ENCODE data around the gene KCNAB2. TPM values are rescaled to one million over a fixed set of nuclear protein-coding genes. Genes with fewer than 3 reads are reported as not detected.
"Not testable (repeated sequence)": the region's sequence is repeated elsewhere in the genome, so short reads cannot be mapped to it uniquely, and the experiment has no call there.

The KCNAB2 gene
- total RNA-seq, 3 donors from 2014 or later: 199 to 230 (median 202) TPM

- H3K4me1 Mint-ChIP-seq (ENCODE audit: low read depth): peaks cover 19% of the 10 kb centered on the region
- no peak overlapping the region for H3K4me3 Mint-ChIP-seq
- H3K36me3 Mint-ChIP-seq (ENCODE audit: insufficient read depth): no peaks in the 10 kb centered on the region
- no peaks in the 10 kb centered on the region for H3K27me3 Mint-ChIP-seq (ENCODE audit: low read depth)
- H3K9me3 Mint-ChIP-seq: no peaks in the 10 kb centered on the region
- ATAC-seq: no peak
- no peak for DNase-seq
Observed at GRCh38 chr1:6006882-6007281, 38.8 kb upstream of the KCNAB2 start.

- H3K9me3 Mint-ChIP-seq: no peaks in the 10 kb centered on the region
- DNase-seq: peak; percentile 35
- ATAC-seq: peak in 1 of 2 donors; percentile 85
- no peaks in the 10 kb centered on the region for H3K36me3 Mint-ChIP-seq (ENCODE audit: insufficient read depth)
- H3K4me1 Mint-ChIP-seq (ENCODE audit: low read depth): peaks cover 19% of the 10 kb centered on the region
- no peak overlapping the region for H3K4me3 Mint-ChIP-seq
- H3K27me3 Mint-ChIP-seq (ENCODE audit: low read depth): no peaks in the 10 kb centered on the region
Observed at GRCh38 chr1:6007318-6008083, 38.2 kb upstream of the KCNAB2 start.

GRCh38 chr1:6008084-6008415 lies 37.6 kb upstream of the KCNAB2 start:
- H3K36me3 Mint-ChIP-seq (ENCODE audit: insufficient read depth): no peaks in the 10 kb centered on the region
- ATAC-seq: no peak
- no peak overlapping the region for H3K4me3 Mint-ChIP-seq
- no peaks in the 10 kb centered on the region for H3K9me3 Mint-ChIP-seq
- DNase-seq: no peak
- H3K4me1 Mint-ChIP-seq (ENCODE audit: low read depth): peaks cover 19% of the 10 kb centered on the region
- H3K27me3 Mint-ChIP-seq (ENCODE audit: low read depth): no peaks in the 10 kb centered on the region

GRCh38 chr1:6008696-6009095 lies 37.0 kb upstream of the KCNAB2 start:
- no peaks in the 10 kb centered on the region for H3K27me3 Mint-ChIP-seq (ENCODE audit: low read depth)
- H3K36me3 Mint-ChIP-seq (ENCODE audit: insufficient read depth): no peaks in the 10 kb centered on the region
- ATAC-seq (no peak), DNase-seq (no peak)
- H3K4me1 Mint-ChIP-seq (ENCODE audit: low read depth): peaks cover 14% of the 10 kb centered on the region
- no peak overlapping the region for H3K4me3 Mint-ChIP-seq
- no peaks in the 10 kb centered on the region for H3K9me3 Mint-ChIP-seq

GRCh38 chr1:6009120-6010040 lies 36.3 kb upstream of the KCNAB2 start:
- H3K9me3 Mint-ChIP-seq: no peaks in the 10 kb centered on the region
- no peak for DNase-seq
- H3K36me3 Mint-ChIP-seq (ENCODE audit: insufficient read depth): peaks cover 4% of the 10 kb centered on the region
- H3K4me1 Mint-ChIP-seq (ENCODE audit: low read depth): peaks cover 13% of the 10 kb centered on the region
- H3K4me3 Mint-ChIP-seq: no peak overlapping the region
- no peaks in the 10 kb centered on the region for H3K27me3 Mint-ChIP-seq (ENCODE audit: low read depth)
- no peak for ATAC-seq

GRCh38 chr1:6010554-6010953 lies 35.1 kb upstream of the KCNAB2 start:
- no peak overlapping the region for H3K4me3 Mint-ChIP-seq
- no peaks in the 10 kb centered on the region for H3K9me3 Mint-ChIP-seq
- DNase-seq (no peak), ATAC-seq (no peak)
- peaks cover 11% of the 10 kb centered on the region for H3K4me1 Mint-ChIP-seq (ENCODE audit: low read depth)
- peaks cover 6% of the 10 kb centered on the region for H3K36me3 Mint-ChIP-seq (ENCODE audit: insufficient read depth)
- no peaks in the 10 kb centered on the region for H3K27me3 Mint-ChIP-seq (ENCODE audit: low read depth)

- H3K4me3 Mint-ChIP-seq: no peak overlapping the region
- H3K27me3 Mint-ChIP-seq (ENCODE audit: low read depth): no peaks in the 10 kb centered on the region
- H3K9me3 Mint-ChIP-seq: no peaks in the 10 kb centered on the region
- no peak for ATAC-seq
- peaks cover 6% of the 10 kb centered on the region for H3K36me3 Mint-ChIP-seq (ENCODE audit: insufficient read depth)
- peaks cover 11% of the 10 kb centered on the region for H3K4me1 Mint-ChIP-seq (ENCODE audit: low read depth)
- no peak for DNase-seq
Observed at GRCh38 chr1:6011161-6011945, 34.3 kb upstream of the KCNAB2 start.

DNA sequence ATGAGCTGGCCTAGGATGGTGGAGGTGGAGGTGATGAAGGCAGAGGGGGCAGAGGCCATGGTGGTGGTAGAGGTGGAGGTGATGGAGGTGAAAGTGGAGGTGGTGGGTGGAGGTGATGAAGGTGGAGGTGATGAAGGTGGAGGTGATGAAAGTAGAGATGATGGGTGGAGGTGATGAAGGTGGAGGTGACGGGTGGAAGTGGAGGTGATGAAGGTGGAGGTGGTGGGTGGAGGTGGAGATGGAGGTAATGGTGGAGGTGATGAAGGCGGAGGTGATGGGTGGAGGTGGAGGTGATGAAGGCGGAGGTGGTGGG lies 33.8 kb upstream of the KCNAB2 start:
- DNase-seq (no peak), ATAC-seq (no peak)
- peaks cover 6% of the 10 kb centered on the region for H3K36me3 Mint-ChIP-seq (ENCODE audit: insufficient read depth)
- H3K9me3 Mint-ChIP-seq: no peaks in the 10 kb centered on the region
- peaks cover 8% of the 10 kb centered on the region for H3K4me1 Mint-ChIP-seq (ENCODE audit: low read depth)
- no peak overlapping the region for H3K4me3 Mint-ChIP-seq
- H3K27me3 Mint-ChIP-seq (ENCODE audit: low read depth): no peaks in the 10 kb centered on the region

DNA sequence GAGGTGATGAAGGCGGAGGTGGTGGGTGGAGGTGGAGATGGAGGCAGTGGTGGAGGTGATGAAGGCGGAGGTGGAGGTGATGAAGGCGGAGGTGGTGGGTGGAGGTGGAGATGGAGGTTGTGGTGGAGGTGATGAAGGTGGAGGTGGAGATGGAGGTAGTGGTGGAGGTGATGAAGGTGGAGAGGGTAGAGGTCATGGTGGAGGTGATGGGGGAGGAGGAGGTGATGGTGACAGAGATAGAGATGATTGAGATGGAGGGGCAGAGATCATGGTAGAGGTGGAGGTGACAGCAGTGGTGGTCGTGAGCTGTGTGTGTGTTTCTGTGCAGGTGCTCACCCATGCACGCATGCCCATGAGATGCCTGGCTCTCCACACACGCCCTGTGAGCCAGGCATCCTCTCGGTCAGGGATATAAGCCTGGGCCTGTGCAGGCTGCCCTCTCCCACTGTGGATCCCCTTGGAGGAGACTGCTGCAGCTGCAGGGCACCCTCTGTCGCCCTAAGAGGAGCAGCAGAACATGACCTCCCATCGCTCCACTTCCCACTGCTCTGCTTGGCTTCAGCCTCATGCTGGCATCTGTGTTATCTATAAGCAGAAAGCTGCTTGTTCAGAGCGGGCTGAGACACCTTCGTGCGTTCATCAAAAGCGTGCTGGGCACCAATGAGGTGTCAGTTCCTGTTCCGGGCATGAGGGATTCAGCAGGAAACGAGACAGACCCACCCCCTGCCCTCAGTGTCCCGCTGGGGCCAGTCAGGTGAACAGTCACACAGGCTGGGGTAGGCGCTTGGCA lies 33.0 kb upstream of the KCNAB2 start:
- H3K9me3 Mint-ChIP-seq: no peaks in the 10 kb centered on the region
- no peak overlapping the region for H3K4me3 Mint-ChIP-seq
- no peak for ATAC-seq
- DNase-seq: no peak
- peaks cover 6% of the 10 kb centered on the region for H3K4me1 Mint-ChIP-seq (ENCODE audit: low read depth)
- H3K36me3 Mint-ChIP-seq (ENCODE audit: insufficient read depth): peaks cover 6% of the 10 kb centered on the region
- no peaks in the 10 kb centered on the region for H3K27me3 Mint-ChIP-seq (ENCODE audit: low read depth)

DNA sequence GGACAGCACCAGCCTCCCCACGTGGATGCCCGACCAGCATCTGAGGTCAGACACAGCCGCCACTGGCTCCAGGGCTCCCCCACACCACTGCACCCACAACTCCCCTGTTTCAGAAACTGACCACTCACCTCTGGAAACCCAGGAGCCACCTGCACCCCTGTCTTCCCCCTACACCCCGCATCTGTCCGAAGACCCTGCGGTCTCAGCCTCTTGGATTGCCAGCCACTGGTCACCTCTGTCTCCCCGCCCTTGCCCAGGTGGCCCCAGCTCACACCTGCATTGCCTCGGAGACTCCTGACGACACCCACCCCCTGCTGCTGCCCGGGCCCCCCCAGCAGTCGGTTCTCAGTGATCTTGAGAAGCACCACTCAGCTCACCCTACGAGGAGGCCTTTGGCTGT lies 32.2 kb upstream of the KCNAB2 start:
- no peaks in the 10 kb centered on the region for H3K27me3 Mint-ChIP-seq (ENCODE audit: low read depth)

DNA sequence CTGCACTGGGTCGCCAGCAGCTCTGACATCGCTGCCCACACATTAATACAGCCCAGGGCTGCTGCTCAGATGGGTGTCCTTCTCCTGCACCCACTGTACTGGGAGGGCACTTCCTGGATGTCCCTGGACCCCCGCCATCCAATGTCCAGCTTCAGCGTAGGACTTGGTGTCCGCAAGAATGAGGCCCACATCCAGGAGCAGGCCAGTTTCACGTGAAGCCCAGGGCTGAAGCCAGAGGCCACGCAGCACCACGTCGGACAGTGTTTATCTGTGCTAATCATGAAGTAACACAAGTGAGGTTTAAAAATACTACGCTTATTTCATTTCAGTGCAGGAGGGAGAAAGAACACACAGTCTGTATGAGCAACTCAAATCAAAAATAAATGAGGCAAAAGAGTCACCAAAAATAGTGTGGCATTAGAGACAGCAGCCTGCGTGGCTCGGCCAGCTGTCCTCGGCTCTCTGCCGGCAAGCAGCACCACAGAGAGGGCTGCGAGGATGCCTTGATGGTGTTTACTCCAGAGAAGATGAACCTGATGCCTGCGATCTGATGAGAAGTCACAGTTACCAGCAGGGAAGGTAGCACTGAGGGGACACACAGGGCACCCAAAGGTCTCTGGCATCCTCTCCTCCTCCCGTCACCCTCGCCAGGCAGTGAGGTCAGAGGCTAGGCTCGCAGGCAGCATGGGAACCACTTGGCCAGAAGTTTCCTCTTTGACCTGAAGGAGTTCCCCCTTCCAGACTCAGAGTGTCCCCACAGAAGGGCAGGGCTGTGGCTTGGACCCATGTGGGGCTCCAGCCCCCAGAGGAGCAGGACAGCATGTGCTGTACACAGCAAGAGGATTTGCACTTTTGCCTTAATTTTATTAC lies 31.3 kb upstream of the KCNAB2 start:
- ATAC-seq (no peak), DNase-seq (no peak)
- Mint-ChIP-seq H3K9me3 (no peaks in the 10 kb centered on the region), H3K4me1 (ENCODE audit: low read depth) (peaks cover 6% of the 10 kb centered on the region), H3K4me3 (no peak overlapping the region), H3K27me3 (ENCODE audit: low read depth) (no peaks in the 10 kb centered on the region), H3K36me3 (ENCODE audit: insufficient read depth) (peaks cover 6% of the 10 kb centered on the region)

More for the DNA sequence above, 32.2 kb upstream of the KCNAB2 start:
- Mint-ChIP-seq H3K4me3 (no peak overlapping the region), H3K36me3 (ENCODE audit: insufficient read depth) (peaks cover 6% of the 10 kb centered on the region), H3K4me1 (ENCODE audit: low read depth) (peaks cover 6% of the 10 kb centered on the region), H3K9me3 (no peaks in the 10 kb centered on the region)
- DNase-seq: no peak
- no peak for ATAC-seq

DNA sequence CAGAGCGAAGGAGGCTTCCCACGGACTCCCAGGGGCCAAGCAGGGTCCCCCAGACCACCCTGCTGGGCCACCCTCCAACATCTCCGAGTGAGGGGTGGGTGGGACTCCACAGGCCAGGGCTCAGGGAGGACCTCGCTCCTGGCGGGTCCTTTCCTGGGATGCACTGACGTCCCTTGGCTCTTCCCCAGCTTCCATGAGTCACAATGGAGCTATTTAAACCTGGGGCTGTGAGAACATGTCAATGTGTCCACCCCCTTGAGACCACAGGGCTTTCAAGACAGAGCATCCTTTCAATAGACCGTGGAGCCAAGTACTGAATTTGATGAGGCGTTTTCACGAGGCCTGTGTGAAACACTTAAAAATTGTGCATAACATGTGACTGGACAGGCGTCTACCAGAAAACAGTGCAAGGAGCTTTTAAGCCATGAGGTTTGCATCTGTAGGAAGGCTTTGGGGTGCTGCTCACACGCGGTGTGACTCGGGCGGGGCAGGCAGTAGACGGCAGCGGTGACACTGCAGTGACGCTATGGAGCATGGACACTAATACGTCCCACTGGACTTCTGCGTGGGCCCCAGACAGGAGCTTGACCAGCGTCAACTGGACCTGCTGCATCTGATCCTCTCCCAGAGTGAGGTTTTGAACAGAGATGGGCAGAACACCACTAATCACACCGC lies 29.4 kb upstream of the KCNAB2 start:
- Mint-ChIP-seq H3K4me1 (ENCODE audit: low read depth) (peaks cover 2% of the 10 kb centered on the region), H3K36me3 (ENCODE audit: insufficient read depth) (peaks cover 6% of the 10 kb centered on the region), H3K27me3 (ENCODE audit: low read depth) (no peaks in the 10 kb centered on the region), H3K4me3 (no peak overlapping the region), H3K9me3 (no peaks in the 10 kb centered on the region)
- ATAC-seq (no peak), DNase-seq (no peak)

GRCh38 chr1:6017654-6018053 lies 28.0 kb upstream of the KCNAB2 start:
- H3K4me1 Mint-ChIP-seq (ENCODE audit: low read depth); ATAC-seq; H3K9me3 Mint-ChIP-seq; H3K27me3 Mint-ChIP-seq (ENCODE audit: low read depth); H3K4me3 Mint-ChIP-seq; H3K36me3 Mint-ChIP-seq (ENCODE audit: insufficient read depth); DNase-seq: not testable (repeated sequence)
